HEK293 (cell line): ENCODE results near the gene RASAL2.

Experiments used
- CTCF ChIA-PET: fragments of 350-600 bp; formaldehyde crosslinking; extraction: SDS; loops from one replicate; lab custom pipeline; 2021; ENCODE audit warnings: antibody characterized with exemption; lab: Yijun Ruan, JAX
- POLR2A ChIA-PET: fragments of 300-600 bp; formaldehyde crosslinking; extraction: SDS; loops from one replicate; lab custom pipeline; 2020; ENCODE audit warnings: antibody characterized with exemption, inconsistent platforms; lab: Yijun Ruan, JAX
- H3K27ac ChIP-seq: fragments of 200-500 bp; sonication (Bioruptor generic); 2 replicates; pipeline ENCODE4 v1.5.1; 2014; ENCODE audit warnings: low read depth, low read length, control low read depth, inconsistent platforms; ENCODE audit errors: extremely low read depth
- H3K36me3 ChIP-seq, 2 experiments: fragments of 200-500 bp in 1 of 2; sonication (Bioruptor generic) in 1 of 2; 1 replicate in 1 of 2; 2 replicates in 1 of 2; pipeline ENCODE4 v1.5.1; 2014 to 2017; ENCODE audit warnings: inconsistent platforms in 2 of 2, low read length in 2 of 2; ENCODE audit not compliant: control insufficient read depth in 2 of 2, insufficient read depth in 1 of 2
- H3K4me1 ChIP-seq: fragments of 200-500 bp; sonication (Bioruptor generic); 2 replicates; pipeline ENCODE4 v1.5.1; 2014; ENCODE audit warnings: mild to moderate bottlenecking, low read length, inconsistent platforms; ENCODE audit not compliant: control insufficient read depth, insufficient read depth
- H3K4me3 ChIP-seq: 2 replicates; pipeline ENCODE4 v1.5.1; 2011; ENCODE audit warnings: low read depth, mild to moderate bottlenecking, control low read depth, low read length, moderate library complexity
- H3K9me3 ChIP-seq: fragments of 200-500 bp; sonication (Bioruptor generic); 2 replicates; pipeline ENCODE4 v1.5.1; 2014; ENCODE audit warnings: low read depth, low read length, inconsistent platforms; ENCODE audit not compliant: control insufficient read depth, insufficient read depth
- FEZF1 ChIP-seq: fragments of 450-650 bp; formaldehyde crosslinking; IDR thresholded peaks from 2 replicates; pipeline ENCODE4 v1.5.1; 2016; ENCODE audit warnings: missing biosample characterization, missing genetic modification characterization
- PRDM1 ChIP-seq: fragments of 450-650 bp; formaldehyde crosslinking; IDR thresholded peaks from 2 replicates; pipeline ENCODE4; 2016; ENCODE audit warnings: missing biosample characterization, missing genetic modification characterization
- PRDM10 ChIP-seq: fragments of 450-650 bp; formaldehyde crosslinking; IDR thresholded peaks from 2 replicates; pipeline ENCODE4 v1.5.1; 2016; ENCODE audit warnings: missing biosample characterization, missing genetic modification characterization
- RBAK ChIP-seq: fragments of 450-650 bp; formaldehyde crosslinking; IDR thresholded peaks from 2 replicates; pipeline ENCODE4 v1.5.1; 2016; ENCODE audit warnings: missing biosample characterization, missing genetic modification characterization
- ZBTB17 ChIP-seq: fragments of 450-650 bp; formaldehyde crosslinking; IDR thresholded peaks from 2 replicates; pipeline ENCODE4 v1.5.1; 2016; ENCODE audit warnings: missing biosample characterization, missing genetic modification characterization
- ZEB2 ChIP-seq: fragments of 450-650 bp; formaldehyde crosslinking; IDR thresholded peaks from 2 replicates; pipeline ENCODE4 v1.5.1; 2016; ENCODE audit warnings: missing biosample characterization, missing genetic modification characterization
- ZNF133 ChIP-seq: fragments of 450-650 bp; formaldehyde crosslinking; IDR thresholded peaks from 2 replicates; pipeline ENCODE4 v1.5.1; 2016; ENCODE audit warnings: missing biosample characterization, missing genetic modification characterization
- ZNF175 ChIP-seq: fragments of 450-650 bp; formaldehyde crosslinking; IDR thresholded peaks from 2 replicates; pipeline ENCODE4 v1.5.1; 2016; ENCODE audit warnings: missing biosample characterization, missing genetic modification characterization
- ZNF19 ChIP-seq: fragments of 450-650 bp; formaldehyde crosslinking; IDR thresholded peaks from 2 replicates; pipeline ENCODE4; 2016; ENCODE audit warnings: missing biosample characterization, missing genetic modification characterization, low read depth
- ZNF366 ChIP-seq: fragments of 450-650 bp; formaldehyde crosslinking; conservative IDR thresholded peaks from 2 replicates; pipeline ENCODE4 v1.5.1; 2016; ENCODE audit warnings: missing biosample characterization, missing genetic modification characterization
- ZNF394 ChIP-seq: fragments of 450-650 bp; formaldehyde crosslinking; IDR thresholded peaks from 2 replicates; pipeline ENCODE4 v1.5.1; 2016; ENCODE audit warnings: missing biosample characterization, missing genetic modification characterization, mild to moderate bottlenecking, moderate library complexity, borderline replicate concordance
- ZNF510 ChIP-seq: fragments of 450-650 bp; formaldehyde crosslinking; IDR thresholded peaks from 2 replicates; pipeline ENCODE4 v1.5.1; 2018; ENCODE audit warnings: mild to moderate bottlenecking, missing genetic modification characterization, missing biosample characterization; ENCODE audit not compliant: insufficient replicate concordance
- ZNF548 ChIP-seq: fragments of 450-650 bp; formaldehyde crosslinking; IDR thresholded peaks from 2 replicates; pipeline ENCODE4 v1.5.1; 2016; ENCODE audit warnings: missing biosample characterization, missing genetic modification characterization
- ZNF596 ChIP-seq: fragments of 450-650 bp; IDR thresholded peaks from 2 replicates; pipeline ENCODE4 v1.5.0; 2018; ENCODE audit warnings: missing biosample characterization, mild to moderate bottlenecking, missing genetic modification characterization, moderate library complexity
- ZNF660 ChIP-seq: fragments of 450-650 bp; IDR thresholded peaks from 2 replicates; pipeline ENCODE4 v1.5.1; 2018; ENCODE audit warnings: missing biosample characterization, mild to moderate bottlenecking, missing genetic modification characterization
- ZNF791 ChIP-seq: fragments of 450-650 bp; formaldehyde crosslinking; IDR thresholded peaks from 2 replicates; pipeline ENCODE4 v1.5.1; 2016; ENCODE audit warnings: missing biosample characterization, missing genetic modification characterization
- TF ChIP-seq, protein P1 (sequence below): fragments of 450-650 bp; formaldehyde crosslinking; IDR thresholded peaks from 2 replicates; pipeline ENCODE4 v1.5.1; 2017; ENCODE audit warnings: missing biosample characterization, missing genetic modification characterization
- TF ChIP-seq, protein P2 (sequence below): fragments of 450-650 bp; formaldehyde crosslinking; IDR thresholded peaks from 2 replicates; pipeline ENCODE4 v1.5.1; 2016; ENCODE audit warnings: missing biosample characterization, missing genetic modification characterization
- TF ChIP-seq, protein P3 (sequence below): fragments of 450-650 bp; formaldehyde crosslinking; IDR thresholded peaks from 2 replicates; pipeline ENCODE4 v1.5.1; 2016; ENCODE audit warnings: missing biosample characterization, missing genetic modification characterization

The RASAL2 gene

DNA sequence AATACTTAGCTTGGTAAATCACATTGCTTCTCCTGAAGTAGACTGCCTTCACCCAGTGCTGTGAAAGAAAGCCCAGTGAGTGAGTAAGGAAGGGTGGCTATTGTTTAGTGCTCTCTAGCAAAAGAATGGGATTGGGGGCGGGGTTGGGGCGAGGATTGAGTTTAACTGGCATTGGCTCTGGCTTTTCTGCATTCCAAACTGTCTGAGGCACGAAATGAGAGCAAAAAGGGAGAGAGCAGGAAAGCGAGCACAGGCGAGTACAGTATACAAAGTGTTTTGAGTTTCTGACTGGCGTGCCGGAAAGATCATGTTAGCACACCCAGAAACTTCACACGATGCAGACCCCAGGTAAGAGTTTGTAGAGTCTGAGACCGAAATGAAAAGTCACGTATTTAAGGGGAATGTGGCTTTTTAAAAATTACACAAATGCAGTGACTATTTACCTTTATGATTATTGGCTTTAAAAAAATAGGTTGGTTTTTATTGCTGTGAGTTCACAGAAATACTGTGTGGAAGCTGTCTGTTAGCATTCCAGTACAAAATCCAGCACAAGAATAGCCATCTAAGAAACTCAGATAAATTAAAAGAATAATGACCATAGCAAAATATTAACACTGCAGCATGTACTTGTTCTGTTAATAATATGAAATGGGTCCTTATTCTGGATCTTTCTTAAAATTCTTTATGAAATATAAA lies 247.5 kb downstream of the RASAL2 start:
- CTCF ChIA-PET = interaction anchor here (0.8 to 1.1 kb wide), 4 partner anchors 30 to 662 kb away, joined by 3 read pairs; no protein-coding TSS in a partner anchor
- no peak overlapping the region for H3K27ac ChIP-seq

More for the DNA sequence above, 247.5 kb downstream of the RASAL2 start:
- Histone ChIP-seq H3K4me3 (peak overlapping the region; percentile 30), H3K4me1 (peaks cover 9% of the 10 kb centered on the region; the same call in 1 of the 2 replicates), H3K9me3 (no peaks in the 10 kb centered on the region), H3K36me3 (no peaks in the 10 kb centered on the region)
- POLR2A ChIA-PET = no interaction called here
- TF ChIP-seq ZNF510 (no peak), ZEB2 (tag by site-specific recombination) (no peak), ZNF19 (tag by site-specific recombination) (no peak), PRDM1 (tag by site-specific recombination) (peak; percentile 94), FEZF1 (tag by site-specific recombination) (0 out of 2 replicates have a peak, but pooled peaks have one; percentile 25), ZBTB17 (tag by site-specific recombination) (peak; percentile 92), PRDM10 (tag by site-specific recombination) (no peak), ZNF596 (tag by site-specific recombination) (0 out of 2 replicates have a peak, but pooled peaks have one; percentile 16), ZNF366 (no peak), ZNF548 (no peak), ZNF791 (tag by site-specific recombination) (no peak), ZNF133 (no peak), RBAK (tag by site-specific recombination) (no peak), ZNF394 (no peak), ZNF175 (no peak), ZNF660 (tag by site-specific recombination) (peak; percentile 47; the same call in 1 of the 2 replicates)
- TF ChIP-seq, protein P1, sequence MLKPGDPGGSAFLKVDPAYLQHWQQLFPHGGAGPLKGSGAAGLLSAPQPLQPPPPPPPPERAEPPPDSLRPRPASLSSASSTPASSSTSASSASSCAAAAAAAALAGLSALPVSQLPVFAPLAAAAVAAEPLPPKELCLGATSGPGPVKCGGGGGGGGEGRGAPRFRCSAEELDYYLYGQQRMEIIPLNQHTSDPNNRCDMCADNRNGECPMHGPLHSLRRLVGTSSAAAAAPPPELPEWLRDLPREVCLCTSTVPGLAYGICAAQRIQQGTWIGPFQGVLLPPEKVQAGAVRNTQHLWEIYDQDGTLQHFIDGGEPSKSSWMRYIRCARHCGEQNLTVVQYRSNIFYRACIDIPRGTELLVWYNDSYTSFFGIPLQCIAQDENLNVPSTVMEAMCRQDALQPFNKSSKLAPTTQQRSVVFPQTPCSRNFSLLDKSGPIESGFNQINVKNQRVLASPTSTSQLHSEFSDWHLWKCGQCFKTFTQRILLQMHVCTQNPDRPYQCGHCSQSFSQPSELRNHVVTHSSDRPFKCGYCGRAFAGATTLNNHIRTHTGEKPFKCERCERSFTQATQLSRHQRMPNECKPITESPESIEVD (tag by site-specific recombination) = peak; percentile 73
- TF ChIP-seq, protein P2, sequence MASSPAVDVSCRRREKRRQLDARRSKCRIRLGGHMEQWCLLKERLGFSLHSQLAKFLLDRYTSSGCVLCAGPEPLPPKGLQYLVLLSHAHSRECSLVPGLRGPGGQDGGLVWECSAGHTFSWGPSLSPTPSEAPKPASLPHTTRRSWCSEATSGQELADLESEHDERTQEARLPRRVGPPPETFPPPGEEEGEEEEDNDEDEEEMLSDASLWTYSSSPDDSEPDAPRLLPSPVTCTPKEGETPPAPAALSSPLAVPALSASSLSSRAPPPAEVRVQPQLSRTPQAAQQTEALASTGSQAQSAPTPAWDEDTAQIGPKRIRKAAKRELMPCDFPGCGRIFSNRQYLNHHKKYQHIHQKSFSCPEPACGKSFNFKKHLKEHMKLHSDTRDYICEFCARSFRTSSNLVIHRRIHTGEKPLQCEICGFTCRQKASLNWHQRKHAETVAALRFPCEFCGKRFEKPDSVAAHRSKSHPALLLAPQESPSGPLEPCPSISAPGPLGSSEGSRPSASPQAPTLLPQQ (tag by site-specific recombination) = no peak
- TF ChIP-seq, protein P3, sequence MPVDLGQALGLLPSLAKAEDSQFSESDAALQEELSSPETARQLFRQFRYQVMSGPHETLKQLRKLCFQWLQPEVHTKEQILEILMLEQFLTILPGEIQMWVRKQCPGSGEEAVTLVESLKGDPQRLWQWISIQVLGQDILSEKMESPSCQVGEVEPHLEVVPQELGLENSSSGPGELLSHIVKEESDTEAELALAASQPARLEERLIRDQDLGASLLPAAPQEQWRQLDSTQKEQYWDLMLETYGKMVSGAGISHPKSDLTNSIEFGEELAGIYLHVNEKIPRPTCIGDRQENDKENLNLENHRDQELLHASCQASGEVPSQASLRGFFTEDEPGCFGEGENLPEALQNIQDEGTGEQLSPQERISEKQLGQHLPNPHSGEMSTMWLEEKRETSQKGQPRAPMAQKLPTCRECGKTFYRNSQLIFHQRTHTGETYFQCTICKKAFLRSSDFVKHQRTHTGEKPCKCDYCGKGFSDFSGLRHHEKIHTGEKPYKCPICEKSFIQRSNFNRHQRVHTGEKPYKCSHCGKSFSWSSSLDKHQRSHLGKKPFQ (tag by site-specific recombination) = no peak
